IMR-90 (cell line): Measurements from ENCODE around the gene HLA-F. TPM values are rescaled to one million over a fixed set of nuclear protein-coding genes. Genes with fewer than 3 reads are reported as not detected.
A peak's percentile ranks its signal among the peaks of the same experiment; 100 is the strongest.

Source experiments
- ATAC-seq: fragments of 200-7000 bp; cut with Tn5 transposase; 2 replicates; pipeline ENCODE4 v1.9.1; 2020; ENCODE audit warnings: low read depth, mild to moderate bottlenecking, moderate library complexity
- Bru-seq: library from RNA; stranded (reverse); fragments of 400-500 nt; gene quantifications from one replicate; lab custom pipeline; 2021; lab: Mats Ljungman, UMichigan
- BruChase-seq, 2 experiments: library from RNA; stranded (reverse); fragments of 400-500 nt; gene quantifications; one replicate each; lab custom pipeline; 2021; lab: Mats Ljungman, UMichigan
- BruUV-seq: library from RNA; stranded (reverse); fragments of 400-500 nt; replicated peaks from 2 replicates; lab custom pipeline; 2021; lab: Mats Ljungman, UMichigan
- CTCF ChIA-PET: fragments of 300-600 bp; formaldehyde crosslinking; extraction: SDS; loops from one replicate; lab custom pipeline; 2021; ENCODE audit warnings: antibody characterized with exemption; lab: Yijun Ruan, JAX
- POLR2A ChIA-PET: fragments of 300-600 bp; sonication (Branson Sonifier 250); formaldehyde crosslinking; loops from one replicate; lab custom pipeline; 2022; ENCODE audit warnings: antibody characterized with exemption; ENCODE audit not compliant: unreplicated experiment; lab: Charles Lee
- DNase-seq: peaks from one replicate; pipeline ENCODE4 v3.0.0; 2013
- H2AFZ ChIP-seq: replicated peaks from 2 replicates; pipeline ENCODE3; 2013; ENCODE audit warnings: low read length, mild to moderate bottlenecking; ENCODE audit not compliant: poor library complexity
- H2AK5ac ChIP-seq: 2 replicates; pipeline ENCODE4 v1.6.1; 2013; ENCODE audit warnings: low read depth, low read length, inconsistent platforms
- H2AK9ac ChIP-seq: replicated peaks from 2 replicates; pipeline ENCODE3; 2013; ENCODE audit warnings: mild to moderate bottlenecking, low read depth, low read length, moderate library complexity; ENCODE audit not compliant: poor library complexity
- H2BK120ac ChIP-seq: 2 replicates; pipeline ENCODE4 v1.6.1; 2013; ENCODE audit warnings: low read depth, low read length, inconsistent platforms
- H2BK15ac ChIP-seq: 3 replicates; pipeline ENCODE4 v1.6.1; 2013; ENCODE audit warnings: low read depth, low read length, inconsistent platforms
- H2BK20ac ChIP-seq: 2 replicates; pipeline ENCODE4 v1.6.1; 2013; ENCODE audit warnings: low read depth, mild to moderate bottlenecking, inconsistent platforms, low read length, moderate library complexity
- H2BK5ac ChIP-seq: 2 replicates; pipeline ENCODE4 v1.6.1; 2013; ENCODE audit warnings: mild to moderate bottlenecking, low read depth, low read length, inconsistent platforms; ENCODE audit not compliant: poor library complexity, severe bottlenecking
- H3K14ac ChIP-seq: replicated peaks from 2 replicates; pipeline ENCODE4 v1.6.1; 2013; ENCODE audit warnings: low read depth, low read length, inconsistent platforms
- H3K18ac ChIP-seq: 2 replicates; pipeline ENCODE4 v1.6.1; 2013; ENCODE audit warnings: low read depth, low read length, control low read depth
- H3K23ac ChIP-seq: 2 replicates; pipeline ENCODE4 v1.6.1; 2013; ENCODE audit warnings: low read depth, low read length, inconsistent platforms
- H3K27ac ChIP-seq: 2 replicates; pipeline ENCODE4 v1.5.1; 2013; ENCODE audit warnings: mild to moderate bottlenecking, control low read depth, low read length; ENCODE audit not compliant: insufficient read depth
- H3K27me3 ChIP-seq: 2 replicates; pipeline ENCODE4 v1.6.1; 2013; ENCODE audit warnings: low read length; ENCODE audit not compliant: control insufficient read depth, insufficient read depth
- H3K36me3 ChIP-seq: 2 replicates; pipeline ENCODE4 v1.6.1; 2013; ENCODE audit warnings: low read length, mixed read lengths; ENCODE audit not compliant: control insufficient read depth, insufficient read depth
- H3K4ac ChIP-seq: 2 replicates; pipeline ENCODE4 v1.6.1; 2013; ENCODE audit warnings: low read depth, low read length, inconsistent platforms
- H3K4me1 ChIP-seq: 2 replicates; pipeline ENCODE4 v1.6.1; 2013; ENCODE audit warnings: low read length, mixed read lengths; ENCODE audit not compliant: control insufficient read depth, insufficient read depth
- H3K4me2 ChIP-seq: 2 replicates; pipeline ENCODE4 v1.6.1; 2013; ENCODE audit warnings: low read depth, mild to moderate bottlenecking, control low read depth, low read length, moderate library complexity
- H3K4me3 ChIP-seq: 2 replicates; pipeline ENCODE4 v1.5.1; 2013; ENCODE audit warnings: low read depth, mild to moderate bottlenecking, control low read depth, low read length, moderate library complexity; ENCODE audit not compliant: insufficient read depth
- H3K56ac ChIP-seq: 2 replicates; pipeline ENCODE4 v1.6.1; 2013; ENCODE audit warnings: low read length, inconsistent platforms; ENCODE audit not compliant: insufficient read depth; ENCODE audit errors: extremely low read depth
- H3K79me1 ChIP-seq, 2 experiments: 2 replicates each; pipeline ENCODE4 v1.6.1; 2013; ENCODE audit warnings: low read length in 2 of 2, inconsistent platforms in 1 of 2, low read depth in 1 of 2
- H3K9ac ChIP-seq: 2 replicates; pipeline ENCODE4 v1.6.1; 2013; ENCODE audit warnings: low read depth, low read length, control low read depth
- H3K9me1 ChIP-seq: 2 replicates; pipeline ENCODE4 v1.6.1; 2013; ENCODE audit warnings: low read length, inconsistent platforms; ENCODE audit not compliant: insufficient read depth
- H3K9me3 ChIP-seq: 2 replicates; pipeline ENCODE4 v1.6.1; 2013; ENCODE audit warnings: low read length; ENCODE audit not compliant: control insufficient read depth, insufficient read depth
- H4K20me1 ChIP-seq: 2 replicates; pipeline ENCODE4 v1.6.1; 2013; ENCODE audit warnings: low read length, inconsistent platforms; ENCODE audit not compliant: insufficient read depth
- H4K5ac ChIP-seq: 2 replicates; pipeline ENCODE4 v1.6.1; 2013; ENCODE audit warnings: mild to moderate bottlenecking, low read depth, low read length, control low read depth
- H4K8ac ChIP-seq, 2 experiments: 2 replicates each; pipeline ENCODE4 v1.6.1; 2013; ENCODE audit warnings: low read depth in 2 of 2, low read length in 2 of 2, control low read depth in 1 of 2, inconsistent platforms in 1 of 2
- H4K91ac ChIP-seq: 2 replicates; pipeline ENCODE4 v1.6.1; 2013; ENCODE audit warnings: low read depth, low read length, inconsistent platforms; ENCODE audit not compliant: insufficient read depth
- POLR2A ChIP-seq: IDR thresholded peaks from 2 replicates; pipeline ENCODE4 v1.6.1; 2012; ENCODE audit warnings: mild to moderate bottlenecking, low read depth, low read length
- RFX5 ChIP-seq: IDR thresholded peaks from 2 replicates; pipeline ENCODE4 v1.8.0; 2012; ENCODE audit warnings: low read depth, mild to moderate bottlenecking, low read length, moderate library complexity
- WGBS, 2 experiments: methylation state at CpG; one replicate each; pipeline versions ENCODE4 v1.1.5 to v1.1.7; 2013; ENCODE audit warnings: missing lambda C conversion rate in 2 of 2; ENCODE audit not compliant: insufficient read length in 1 of 2; ENCODE audit errors: extremely low coverage in 2 of 2; 5-methylcytosine and 5-hydroxymethylcytosine counted together
- dilution Hi-C: fragments of 300-500 bp; cut with HindIII; formaldehyde crosslinking; loops from one replicate; pipeline ENCODE4 v1.14.3; 2018; ENCODE audit warnings: low sequenced_read_pairs; ENCODE audit not compliant: unreplicated experiment
- in situ Hi-C: fragments of 300-500 bp; cut with MboI; formaldehyde crosslinking; loops from 3 replicates; pipeline ENCODE4 v1.14.3; 2019; ENCODE audit warnings: low sequenced_read_pairs, inconsistent platforms, mixed read lengths
- intact Hi-C: fragments of 100-400 bp; cut with micrococcal nuclease; formaldehyde crosslinking; loops from 2 replicates; pipeline ENCODE4 v1.10.0; 2022
- long read RNA-seq: library from polyadenylated mRNA; unstranded; transcript quantifications from one replicate; pipeline ENCODE4 v2.0.0, GENCODE V29; 2021; ENCODE audit not compliant: unreplicated experiment
- polyA plus RNA-seq, 3 experiments: library from polyadenylated mRNA; depleted of rRNA; stranded (reverse); fragments of >200 nt; gene quantifications; 2 replicates each; pipeline ENCODE4 v1.2.3, GENCODE V29; 2012; ENCODE audit warnings: low replicate concordance in 1 of 3
- total RNA-seq: library from RNA; depleted of rRNA; stranded (reverse); fragments of >200 nt; gene quantifications from 2 replicates; pipeline ENCODE4 v1.2.3, GENCODE V29; 2012; rRNA removed

Gene HLA-F
- total RNA-seq (not detected in 2 replicates), polyA plus RNA-seq (2012; rRNA removed) (not detected in 2 replicates), Bru-seq, nascent RNA (percentile 12 among the genes with signal in this experiment), BruChase-seq, experiment 1, labeled RNA remaining after a 6-hour chase (percentile 14 among the genes with signal in this experiment), BruChase-seq, experiment 2, labeled RNA remaining after a 2-hour chase (percentile 10 among the genes with signal in this experiment)
- polyA plus RNA-seq (2012; cell fraction: cytosol; rRNA removed) = 0.14 TPM in 1 of 2 replicates, not detected in the other
- polyA plus RNA-seq (2012; cell fraction: nucleus; rRNA removed; ENCODE audit: low replicate concordance) = 0.29 and 0.47 TPM in 2 replicates
- long read RNA-seq = 0 reads

DNA sequence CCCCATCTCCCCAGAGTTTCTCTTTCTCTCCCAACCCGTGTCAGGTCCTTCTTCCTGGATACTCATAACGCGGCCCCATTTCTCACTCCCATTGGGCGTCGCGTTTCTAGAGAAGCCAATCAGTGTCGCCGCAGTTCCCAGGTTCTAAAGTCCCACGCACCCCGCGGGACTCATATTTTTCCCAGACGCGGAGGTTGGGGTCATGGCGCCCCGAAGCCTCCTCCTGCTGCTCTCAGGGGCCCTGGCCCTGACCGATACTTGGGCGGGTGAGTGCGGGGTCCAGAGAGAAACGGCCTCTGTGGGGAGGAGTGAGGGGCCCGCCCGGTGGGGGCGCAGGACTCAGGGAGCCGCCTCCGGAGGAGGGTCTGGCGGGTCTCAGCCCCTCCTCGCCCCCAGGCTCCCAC, at the start of gene HLA-F:
TSS of gene HLA-F (plus strand) at position 173 of the 404 bp plus-strand sequence. CDS start at position 203, 30 bp downstream.
- no peak within 1 kb of the TSS for H3K18ac ChIP-seq
- BruUV-seq = no TSS peak
- no peak within 1 kb of the TSS for H2BK120ac ChIP-seq
- no peak within 1 kb of the TSS for H4K91ac ChIP-seq
- no peak for TF ChIP-seq POLR2A
- TF ChIP-seq RFX5 = peak; percentile 96
- H2AFZ ChIP-seq = peak within 1 kb of the TSS; percentile 79
- in situ Hi-C loops (no loop called here), intact Hi-C loops (no loop called here), dilution Hi-C loops (no loop called here)
- H4K20me1 ChIP-seq = no peaks in the 10 kb centered on the region
- peaks cover 31% of the 10 kb centered on the region for H3K27me3 ChIP-seq
- no peak within 1 kb of the TSS for H2AK5ac ChIP-seq
- peak; percentile 30 for DNase-seq
- CTCF ChIA-PET = no interaction called here
- H4K5ac ChIP-seq = no peak within 1 kb of the TSS
- H3K23ac ChIP-seq = no peak within 1 kb of the TSS
- no peak within 1 kb of the TSS for H3K4ac ChIP-seq
- no peak within 1 kb of the TSS for H2BK15ac ChIP-seq
- H3K56ac ChIP-seq = no peak within 1 kb of the TSS
- POLR2A ChIA-PET = no interaction called here
- H3K27ac ChIP-seq = no peak within 1 kb of the TSS
- H3K9me3 ChIP-seq = no peaks in the 10 kb centered on the region
- H3K4me3 ChIP-seq = peak within 1 kb of the TSS; percentile 45
- ATAC-seq = peak; percentile 92
- H2BK5ac ChIP-seq = no peak within 1 kb of the TSS
- H3K36me3 ChIP-seq = no peaks in the 10 kb centered on the region
- H3K79me1 ChIP-seq = no peaks in the 10 kb centered on the region
- H3K4me2 ChIP-seq = peak within 1 kb of the TSS; percentile 91
- WGBS, 2 experiments = 0% methylated on average over 2 of the region's 26 CpGs; no CpG with 5 or more reads in 1 of the 2 experiments
- H3K14ac ChIP-seq = no peak within 1 kb of the TSS
- no peak within 1 kb of the TSS for H4K8ac ChIP-seq
- no peaks in the 10 kb centered on the region for H3K9me1 ChIP-seq
- no peaks in the 10 kb centered on the region; the same call in 1 of the 2 replicates for H3K4me1 ChIP-seq
- H3K9ac ChIP-seq = no peak within 1 kb of the TSS
- no peak within 1 kb of the TSS for H2AK9ac ChIP-seq
- H2BK20ac ChIP-seq = no peak within 1 kb of the TSS
